ENCODE measurements around the gene DRD4. TPM values are rescaled to one million over a fixed set of nuclear protein-coding genes. Genes with fewer than 3 reads are reported as not detected.

The DRD4 gene
- total RNA-seq, result 0.18 TPM in 1 of 2 replicates, not detected in the other

DNA sequence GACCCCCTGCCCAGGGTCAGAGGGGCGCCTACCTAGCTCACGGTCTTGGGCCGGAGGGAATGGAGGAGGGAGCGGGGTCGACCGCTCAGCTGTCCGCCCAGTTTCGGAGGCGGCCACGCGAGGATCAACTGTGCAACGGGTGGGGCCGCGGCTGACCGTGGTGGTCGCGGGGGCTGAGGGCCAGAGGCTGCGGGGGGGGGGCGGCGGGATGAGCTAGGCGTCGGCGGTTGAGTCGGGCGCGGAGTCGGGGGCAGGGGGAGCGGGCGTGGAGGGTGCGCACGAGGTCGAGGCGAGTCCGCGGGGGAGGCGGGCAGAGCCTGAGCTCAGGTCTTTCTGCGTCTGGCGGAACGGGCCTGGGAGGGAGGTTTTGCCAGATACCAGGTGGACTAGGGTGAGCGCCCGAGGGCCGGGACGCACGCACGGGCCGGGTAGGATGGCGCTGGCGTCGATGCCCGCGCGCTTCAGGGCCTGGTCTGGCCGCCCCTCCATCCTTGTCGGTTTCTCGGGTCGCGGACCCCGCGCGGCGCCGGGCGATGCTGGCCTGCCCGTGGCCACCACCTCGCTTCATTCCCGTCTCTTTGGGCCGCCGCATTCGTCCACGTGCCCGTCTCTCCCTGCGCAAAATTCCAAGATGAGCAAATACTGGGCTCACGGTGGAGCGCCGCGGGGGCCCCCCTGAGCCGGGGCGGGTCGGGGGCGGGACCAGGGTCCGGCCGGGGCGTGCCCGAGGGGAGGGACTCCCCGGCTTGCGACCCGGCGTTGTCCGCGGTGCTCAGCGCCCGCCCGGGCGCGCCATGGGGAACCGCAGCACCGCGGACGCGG, at the start of gene DRD4:
Gene DRD4, plus strand, starts transcription at position 759 of the 822 bp plus-strand sequence. Its CDS starts 36 bp downstream, at position 795.

DNA sequence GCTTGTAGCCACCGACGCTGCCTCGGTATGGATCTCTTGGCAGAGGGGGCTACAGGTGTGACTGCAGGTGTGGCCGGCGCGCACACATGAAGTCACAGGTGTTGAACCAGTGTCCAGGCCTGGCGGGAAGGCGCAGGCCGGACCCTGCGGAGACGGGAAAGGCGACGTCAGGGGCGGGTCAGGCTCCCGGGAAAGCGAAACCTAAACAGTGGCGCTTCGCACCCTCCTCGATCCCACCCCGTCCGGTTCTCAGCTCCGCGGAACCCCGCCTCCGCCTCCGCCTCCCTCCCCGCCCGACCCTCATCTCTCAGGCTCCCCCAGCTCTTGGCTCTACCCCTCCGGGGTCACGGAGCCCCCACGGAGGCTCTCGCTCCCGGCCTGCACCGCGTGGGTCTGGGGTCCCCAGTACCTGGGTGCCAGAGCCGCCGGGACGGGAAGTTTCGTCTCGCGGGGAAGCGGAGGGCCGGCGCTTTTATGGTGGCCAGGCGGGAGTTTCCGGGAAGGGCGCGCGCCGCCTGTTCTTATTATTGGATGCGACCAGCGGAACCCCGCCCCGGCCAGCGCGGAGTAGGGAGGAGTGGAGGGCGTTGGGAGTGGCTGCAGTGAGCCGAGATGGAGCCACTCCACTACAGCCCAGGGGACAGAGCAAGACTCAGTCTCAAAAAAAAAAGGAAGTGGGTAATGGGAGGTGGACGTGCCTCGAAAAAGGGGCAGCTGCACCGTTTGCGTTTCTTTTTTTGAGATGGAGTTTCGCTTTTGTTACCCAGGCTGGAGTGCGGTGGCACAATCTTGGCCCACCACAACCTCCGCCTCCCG, 21.4 kb upstream of the DRD4 start, which contains the start of gene IRF7:
Gene IRF7, minus strand, starts transcription at position 447 of the 816 bp plus-strand sequence. CDS start 586 bp downstream, outside the sequence.

DNA sequence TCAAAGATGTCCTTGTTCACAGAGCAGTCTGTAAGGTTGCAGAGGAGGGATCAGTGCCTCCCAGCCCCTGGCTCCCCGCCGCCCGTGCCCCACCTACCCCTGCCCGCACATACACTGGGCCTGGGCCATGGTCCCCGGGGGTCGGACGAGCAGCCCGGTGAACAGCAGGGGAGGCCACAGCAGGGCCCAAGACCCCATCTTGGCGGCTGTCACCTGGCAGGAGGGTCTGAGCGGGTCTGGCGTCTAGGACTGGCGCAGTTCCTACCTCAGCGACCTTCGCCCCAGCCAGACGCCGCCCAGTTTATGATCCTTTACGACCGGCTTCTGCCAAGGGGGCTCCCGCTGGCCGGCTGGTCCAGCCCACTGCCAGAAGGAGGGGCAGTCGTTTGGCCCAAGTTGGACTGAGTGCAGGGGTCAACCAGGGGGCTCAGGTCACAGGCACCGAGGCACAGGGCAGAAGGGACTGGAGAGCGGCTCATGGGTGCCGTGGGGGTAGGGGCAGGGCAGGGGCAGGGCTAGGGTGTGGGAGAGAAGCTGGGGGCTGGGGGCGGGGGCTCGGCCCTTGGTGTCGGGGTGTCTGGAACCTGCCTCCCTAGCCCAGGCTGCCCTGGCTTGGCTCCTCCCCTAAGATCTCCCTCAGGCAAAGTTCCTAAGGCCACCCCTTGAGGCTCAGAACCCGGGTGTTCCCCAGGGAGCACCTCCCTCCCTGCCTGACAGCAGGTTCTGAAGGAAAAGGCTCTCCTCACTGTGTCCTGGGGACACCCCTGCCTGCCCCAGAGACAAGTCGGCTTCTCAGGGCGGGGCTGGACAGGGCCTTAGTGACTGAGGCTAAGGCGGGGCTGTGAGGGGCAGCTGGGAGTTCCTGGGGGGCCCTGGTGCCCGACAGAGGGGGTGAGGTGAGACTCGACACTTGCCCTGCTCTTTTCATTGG, 12.1 kb upstream of the DRD4 start, which contains the start of gene CDHR5:
Gene CDHR5, minus strand, starts transcription at position 251 of the 931 bp plus-strand sequence. Its CDS starts 53 bp downstream, at position 198.

DNA sequence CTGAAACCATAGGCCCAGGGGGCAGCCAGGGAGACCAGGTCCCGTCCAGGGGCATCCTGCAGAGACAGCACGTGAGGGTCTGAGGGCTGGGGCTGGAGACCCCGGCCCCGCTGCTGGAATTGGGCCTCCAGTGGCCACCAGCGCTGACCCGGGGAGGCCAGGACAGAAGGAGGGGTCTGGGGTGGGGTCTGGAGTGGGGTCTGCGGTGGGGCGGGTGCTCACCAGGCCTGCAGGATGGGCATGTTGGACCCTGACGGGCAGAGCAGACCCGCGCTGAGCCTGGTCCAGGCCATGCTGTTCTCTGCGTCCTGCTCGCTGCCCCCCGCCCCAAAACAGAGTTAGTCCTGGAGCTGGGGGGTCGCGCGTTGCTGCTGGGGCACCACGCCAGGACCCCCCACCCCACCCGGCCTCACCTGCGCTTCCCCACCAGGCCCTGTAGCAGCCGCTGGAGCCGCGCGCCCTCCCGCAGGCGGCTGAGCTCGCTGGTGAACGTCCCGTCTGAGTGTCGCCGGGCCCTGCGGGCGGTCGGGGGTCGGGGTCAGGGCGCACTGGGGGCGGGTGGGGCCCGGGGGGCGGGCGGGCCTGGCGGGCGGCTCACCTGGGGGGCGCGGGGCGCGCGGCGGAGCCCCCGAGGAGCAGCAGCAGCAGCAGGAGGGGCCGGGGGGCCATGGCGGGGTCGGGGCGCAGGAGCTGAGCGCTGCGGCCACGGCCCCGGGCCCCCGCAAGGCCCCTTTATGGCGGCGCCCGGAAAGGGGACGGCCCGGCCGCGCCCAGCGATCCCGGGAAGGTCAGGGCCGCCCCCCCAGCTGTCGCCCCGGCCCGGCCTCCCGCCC, 10.4 kb upstream of the DRD4 start, which contains the start of gene SCT:
Gene SCT, minus strand, starts transcription at position 707 of the 833 bp plus-strand sequence. Its CDS starts 38 bp downstream, at position 669.

Other genes starting within 250 kb of the DRD4 start
- 1.3 and 1.6 TPM in 2 replicates for gene PKP3, start 243.1 kb upstream of the DRD4 start, total RNA-seq
- 13.1 and 13.8 TPM in 2 replicates for gene SIGIRR, start 222.3 kb upstream of the DRD4 start, total RNA-seq
- gene ANO9, start 195.3 kb upstream of the DRD4 start, total RNA-seq, result not detected in 2 replicates
- 30.9 and 42.6 TPM in 2 replicates for gene PTDSS2, start 187.0 kb upstream of the DRD4 start, total RNA-seq
- gene RNH1, start 130.0 kb upstream of the DRD4 start, total RNA-seq, result 296 and 361 TPM in 2 replicates
- gene HRAS, start 101.7 kb upstream of the DRD4 start, total RNA-seq, result 66.3 and 70.2 TPM in 2 replicates
- gene LRRC56, start 99.7 kb upstream of the DRD4 start, total RNA-seq, result 0.55 and 0.85 TPM in 2 replicates
- 0.28 TPM in 2 replicates for gene LMNTD2, start 76.5 kb upstream of the DRD4 start, total RNA-seq
- gene RASSF7, start 76.3 kb upstream of the DRD4 start, total RNA-seq, result 2.5 and 2.7 TPM in 2 replicates
- gene PHRF1, start 60.8 kb upstream of the DRD4 start, total RNA-seq, result 17.6 and 24.8 TPM in 2 replicates
- 5.7 and 6.0 TPM in 2 replicates for gene IRF7, start 21.3 kb upstream of the DRD4 start, total RNA-seq
- gene CDHR5, start 12.3 kb upstream of the DRD4 start, total RNA-seq, result not detected in 2 replicates
- not detected in 2 replicates for gene SCT, start 10.1 kb upstream of the DRD4 start, total RNA-seq
- 21.2 and 31.3 TPM in 2 replicates for gene DEAF1, start 58.0 kb downstream of the DRD4 start, total RNA-seq
- gene TMEM80, start 58.5 kb downstream of the DRD4 start, total RNA-seq, result 11.9 and 12.1 TPM in 2 replicates
- 33.9 and 35.4 TPM in 2 replicates for gene EPS8L2, start 69.0 kb downstream of the DRD4 start, total RNA-seq
- 228 and 306 TPM in 2 replicates for gene TALDO1, start 110.2 kb downstream of the DRD4 start, total RNA-seq
- 16.4 and 17.9 TPM in 2 replicates for gene GATD1, start 140.2 kb downstream of the DRD4 start, total RNA-seq
- gene CEND1, start 152.8 kb downstream of the DRD4 start, total RNA-seq, result 0.28 and 0.85 TPM in 2 replicates
- gene SLC25A22, start 161.0 kb downstream of the DRD4 start, total RNA-seq, result 6.5 and 12.3 TPM in 2 replicates
- gene PIDD1, start 168.0 kb downstream of the DRD4 start, total RNA-seq, result 4.4 and 9.2 TPM in 2 replicates
- gene RPLP2, start 172.7 kb downstream of the DRD4 start, total RNA-seq, result 394 and 414 TPM in 2 replicates
- gene PNPLA2, start 181.6 kb downstream of the DRD4 start, total RNA-seq, result 17.2 and 21.4 TPM in 2 replicates
- 0.14 and 0.65 TPM in 2 replicates for gene CRACR2B, start 190.7 kb downstream of the DRD4 start, total RNA-seq
- 455 and 613 TPM in 2 replicates for gene CD151, start 195.7 kb downstream of the DRD4 start, total RNA-seq
- 239 and 265 TPM in 2 replicates for gene POLR2L, start 205.3 kb downstream of the DRD4 start, total RNA-seq
- gene TSPAN4, start 205.6 kb downstream of the DRD4 start, total RNA-seq, result 134 and 155 TPM in 2 replicates

Measured in smooth muscle cell of bladder (primary cell).